LNCAP (cell line): ENCODE data around the gene PIGN.

Experiments
- TF ChIP-seq, protein P1 (sequence below): fragments of 450-650 bp; IDR thresholded peaks from 2 replicates; pipeline ENCODE4 v1.5.1; 2017; ENCODE audit warnings: mild to moderate bottlenecking

Gene PIGN, protein sequence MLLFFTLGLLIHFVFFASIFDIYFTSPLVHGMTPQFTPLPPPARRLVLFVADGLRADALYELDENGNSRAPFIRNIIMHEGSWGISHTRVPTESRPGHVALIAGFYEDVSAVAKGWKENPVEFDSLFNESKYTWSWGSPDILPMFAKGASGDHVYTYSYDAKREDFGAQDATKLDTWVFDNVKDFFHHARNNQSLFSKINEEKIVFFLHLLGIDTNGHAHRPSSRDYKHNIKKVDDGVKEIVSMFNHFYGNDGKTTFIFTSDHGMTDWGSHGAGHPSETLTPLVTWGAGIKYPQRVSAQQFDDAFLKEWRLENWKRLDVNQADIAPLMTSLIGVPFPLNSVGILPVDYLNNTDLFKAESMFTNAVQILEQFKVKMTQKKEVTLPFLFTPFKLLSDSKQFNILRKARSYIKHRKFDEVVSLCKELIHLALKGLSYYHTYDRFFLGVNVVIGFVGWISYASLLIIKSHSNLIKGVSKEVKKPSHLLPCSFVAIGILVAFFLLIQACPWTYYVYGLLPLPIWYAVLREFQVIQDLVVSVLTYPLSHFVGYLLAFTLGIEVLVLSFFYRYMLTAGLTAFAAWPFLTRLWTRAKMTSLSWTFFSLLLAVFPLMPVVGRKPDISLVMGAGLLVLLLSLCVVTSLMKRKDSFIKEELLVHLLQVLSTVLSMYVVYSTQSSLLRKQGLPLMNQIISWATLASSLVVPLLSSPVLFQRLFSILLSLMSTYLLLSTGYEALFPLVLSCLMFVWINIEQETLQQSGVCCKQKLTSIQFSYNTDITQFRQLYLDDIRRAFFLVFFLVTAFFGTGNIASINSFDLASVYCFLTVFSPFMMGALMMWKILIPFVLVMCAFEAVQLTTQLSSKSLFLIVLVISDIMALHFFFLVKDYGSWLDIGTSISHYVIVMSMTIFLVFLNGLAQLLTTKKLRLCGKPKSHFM

DNA sequence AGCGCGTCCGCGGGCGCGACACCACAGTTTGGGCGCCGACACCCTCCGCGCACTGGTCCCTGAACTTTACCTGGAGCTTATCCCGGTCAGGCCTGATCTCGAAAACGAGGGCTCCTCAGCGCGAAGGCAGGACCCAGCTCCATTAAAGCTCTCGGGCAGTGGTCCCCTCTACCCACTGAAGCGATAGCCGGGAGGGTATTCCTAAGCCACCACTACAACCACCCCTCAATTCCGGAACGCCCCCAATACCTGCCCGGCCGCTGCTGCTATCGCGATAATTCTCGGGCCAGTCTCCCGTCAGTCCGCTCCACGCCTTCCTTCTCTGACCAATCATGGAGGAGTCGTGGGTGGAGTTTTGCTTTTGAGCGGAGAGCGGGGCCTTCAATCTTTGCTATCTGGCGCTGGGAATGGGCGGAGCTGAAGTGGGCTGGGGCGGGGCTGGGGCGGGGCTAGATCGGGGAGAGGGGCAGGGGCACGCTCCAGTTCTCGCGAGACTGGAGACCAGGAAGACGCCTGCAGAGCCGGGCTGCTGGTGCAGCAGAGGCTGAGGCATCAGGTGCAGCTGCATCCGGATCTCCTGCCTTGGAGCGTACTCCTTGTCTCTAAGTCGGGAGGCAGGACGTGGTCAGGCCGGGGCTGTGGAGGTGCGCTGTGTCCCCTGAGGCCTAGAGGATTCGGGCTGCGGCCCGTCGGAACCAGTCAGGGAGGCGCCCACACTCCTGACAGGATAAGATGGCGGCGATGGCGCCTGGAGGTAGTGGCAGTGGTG, at the start of gene PIGN, which contains the start of gene RELCH:
PIGN (minus strand) TSS at position 283 of the 769 bp plus-strand sequence. CDS start 25,703 bp downstream, outside the sequence.
RELCH (plus strand) TSS at position 482 of the 769 bp plus-strand sequence; CDS start at position 733, 251 bp downstream.
- TF ChIP-seq, protein P1, sequence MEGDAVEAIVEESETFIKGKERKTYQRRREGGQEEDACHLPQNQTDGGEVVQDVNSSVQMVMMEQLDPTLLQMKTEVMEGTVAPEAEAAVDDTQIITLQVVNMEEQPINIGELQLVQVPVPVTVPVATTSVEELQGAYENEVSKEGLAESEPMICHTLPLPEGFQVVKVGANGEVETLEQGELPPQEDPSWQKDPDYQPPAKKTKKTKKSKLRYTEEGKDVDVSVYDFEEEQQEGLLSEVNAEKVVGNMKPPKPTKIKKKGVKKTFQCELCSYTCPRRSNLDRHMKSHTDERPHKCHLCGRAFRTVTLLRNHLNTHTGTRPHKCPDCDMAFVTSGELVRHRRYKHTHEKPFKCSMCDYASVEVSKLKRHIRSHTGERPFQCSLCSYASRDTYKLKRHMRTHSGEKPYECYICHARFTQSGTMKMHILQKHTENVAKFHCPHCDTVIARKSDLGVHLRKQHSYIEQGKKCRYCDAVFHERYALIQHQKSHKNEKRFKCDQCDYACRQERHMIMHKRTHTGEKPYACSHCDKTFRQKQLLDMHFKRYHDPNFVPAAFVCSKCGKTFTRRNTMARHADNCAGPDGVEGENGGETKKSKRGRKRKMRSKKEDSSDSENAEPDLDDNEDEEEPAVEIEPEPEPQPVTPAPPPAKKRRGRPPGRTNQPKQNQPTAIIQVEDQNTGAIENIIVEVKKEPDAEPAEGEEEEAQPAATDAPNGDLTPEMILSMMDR = no peak

DNA sequence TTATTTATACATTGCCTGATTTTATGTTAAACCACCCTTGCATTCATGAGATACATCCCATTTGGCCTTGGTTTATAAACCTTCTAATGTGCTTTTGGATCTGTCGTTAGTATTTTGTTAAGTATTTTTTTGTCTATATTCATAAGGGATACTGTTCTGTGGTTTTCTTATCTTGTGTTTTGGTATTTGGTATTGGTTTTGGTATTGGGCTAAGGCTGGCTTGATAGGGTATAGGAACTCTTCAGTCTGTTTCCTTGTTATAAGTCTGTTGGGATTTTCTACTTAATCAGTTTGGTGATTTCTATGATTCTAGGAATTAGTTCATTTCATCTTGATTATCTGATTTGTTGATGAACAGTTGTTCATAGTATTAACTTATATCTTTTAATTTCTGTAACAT, 49.4 kb upstream of the PIGN start:
- TF ChIP-seq, protein P1 = no peak

DNA sequence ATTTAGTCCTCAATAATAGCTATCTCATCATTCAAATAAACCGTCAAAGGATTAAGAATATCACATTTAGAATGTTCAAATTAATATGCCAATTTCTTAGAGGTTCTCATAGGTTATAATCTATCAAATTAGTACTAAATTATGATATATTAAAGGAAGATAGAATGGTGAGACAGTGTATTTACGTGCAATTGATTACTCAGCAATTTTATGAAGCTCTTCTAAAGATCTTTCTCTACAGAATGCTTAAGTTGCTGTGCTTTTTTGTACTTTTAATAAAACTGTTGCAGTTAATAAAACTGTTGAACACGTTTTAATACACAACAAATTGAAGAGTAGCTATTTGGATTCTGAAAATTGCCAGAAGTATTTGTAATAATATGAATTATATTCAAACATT, 39.2 kb upstream of the PIGN start:
- TF ChIP-seq, protein P1 = no peak

DNA sequence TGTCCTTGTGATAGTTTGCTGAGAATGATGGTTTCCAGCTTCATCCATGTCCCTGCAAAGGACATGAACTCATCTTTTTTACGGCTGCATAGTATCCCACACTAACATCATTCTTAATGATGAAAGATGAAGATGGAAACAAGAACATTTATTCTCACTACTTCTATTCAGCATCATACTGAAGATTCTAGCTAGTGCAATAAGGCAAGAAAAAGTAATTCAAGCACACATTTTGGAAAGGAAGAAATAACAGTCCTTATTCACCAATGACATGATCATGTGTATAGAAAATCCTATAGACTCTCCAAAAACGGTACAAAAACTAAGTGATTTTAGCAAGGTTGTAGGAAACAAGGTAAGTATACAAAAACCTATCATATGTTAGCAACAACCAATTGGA, 37.4 kb upstream of the PIGN start:
- TF ChIP-seq, protein P1 = no peak

DNA sequence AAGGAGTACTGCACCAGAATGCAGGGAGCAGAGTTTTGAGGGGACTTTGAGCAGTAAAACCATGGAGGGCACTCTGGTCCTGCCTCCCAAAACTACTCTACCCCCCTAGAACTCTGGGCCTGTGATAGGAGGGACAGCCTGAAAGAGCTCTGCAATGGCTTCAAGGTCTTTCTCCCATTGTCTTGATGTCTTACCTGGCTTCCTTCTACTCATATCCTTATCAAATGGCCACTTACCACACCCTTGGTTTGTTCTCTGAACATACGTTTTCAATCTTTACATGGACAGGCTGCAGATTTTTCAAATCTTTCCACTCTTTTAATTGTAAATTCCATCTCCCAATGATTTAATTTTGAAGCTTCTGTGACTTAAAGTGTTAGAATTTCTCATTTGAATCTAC, 27.9 kb upstream of the PIGN start:
- TF ChIP-seq, protein P1 = no peak

DNA sequence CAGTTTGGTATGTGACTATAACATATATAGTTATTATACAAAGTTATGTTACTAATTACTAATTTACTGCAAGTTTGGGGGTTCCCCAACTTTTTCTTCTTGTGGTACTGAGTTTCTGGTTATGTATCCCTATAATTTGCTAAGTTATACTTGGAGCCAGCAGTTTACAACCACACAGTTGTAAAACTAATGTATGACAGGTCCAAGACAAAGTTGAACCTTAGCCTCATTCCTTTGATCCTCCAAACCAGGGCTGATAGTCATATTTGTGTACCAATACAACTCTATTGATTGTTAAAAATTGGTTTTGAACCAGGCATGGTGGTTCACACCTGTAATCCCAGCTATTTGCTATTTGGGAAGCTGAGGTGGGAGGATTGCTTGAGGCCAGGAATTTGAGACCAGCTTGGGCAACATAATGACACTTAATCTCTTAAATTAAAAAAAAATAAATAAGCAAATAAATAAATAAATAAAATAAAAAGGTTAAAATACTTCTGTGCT, 24.5 kb upstream of the PIGN start:
- TF ChIP-seq, protein P1 = no peak

DNA sequence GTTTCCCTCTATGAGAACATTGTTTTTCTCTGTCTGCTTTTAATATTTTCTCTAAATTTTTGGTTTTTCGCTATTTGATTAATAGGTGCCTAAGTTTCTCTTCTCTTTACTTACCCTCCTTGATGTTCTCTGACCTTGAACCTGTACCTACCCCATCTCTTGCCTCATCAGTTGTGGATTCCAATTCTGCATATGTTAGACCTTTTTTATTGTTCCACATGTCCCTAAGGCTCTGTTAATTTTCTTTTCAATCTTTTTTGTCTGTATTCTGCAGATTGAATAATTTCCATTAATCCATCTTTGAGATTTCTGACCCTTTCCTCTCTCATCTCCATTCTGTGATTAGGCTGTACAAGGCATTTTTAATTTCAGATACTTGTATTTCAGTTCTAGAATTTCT, 23.3 kb upstream of the PIGN start:
- TF ChIP-seq, protein P1 = no peak
